Body of pancreas (tissue), 4 donors: ENCODE measurements around the gene SBNO2. TPM values are rescaled to one million over a fixed set of nuclear protein-coding genes. Genes with fewer than 3 reads are reported as not detected.

ENCODE experiments used
- ATAC-seq: fragments of 150-250 bp; one replicate; pipeline ENCODE4 v1.9.1; 2016
- DNase-seq, 4 donors: peaks; one replicate each; pipeline ENCODE4 v3.0.0-alpha.2; 2019
- H3K27ac ChIP-seq, 4 donors: fragments of 200-600 bp; sonication (generic); 1 replicate in 3 of 4; 2 replicates in 1 of 4; pipeline versions ENCODE4 v1.5.1 to v1.6.1; 2016 to 2019; ENCODE audit warnings: mild to moderate bottlenecking in 1 of 4, mixed read lengths in 1 of 4, moderate library complexity in 1 of 4
- H3K27me3 ChIP-seq, 2 donors: fragments of 200-600 bp; sonication (generic); one replicate each; pipeline ENCODE4 v1.6.0; 2016; ENCODE audit warnings: mild to moderate bottlenecking in 1 of 2
- H3K36me3 ChIP-seq, 2 donors: fragments of 200-600 bp; sonication (generic); replicated peaks in 1 of 2; 2 replicates each; pipeline ENCODE4 v1.5.1; 2016; ENCODE audit warnings: low read depth in 2 of 2; ENCODE audit not compliant: insufficient read depth in 1 of 2
- H3K4me1 ChIP-seq: fragments of 200-600 bp; sonication (generic); one replicate; pipeline ENCODE4 v1.6.0; 2016
- H3K4me3 ChIP-seq, 2 donors: fragments of 200-600 bp; sonication (generic); 1 replicate in 1 of 2; 2 replicates in 1 of 2; pipeline ENCODE4 v1.5.1; 2016 to 2019
- H3K9me3 ChIP-seq, 3 donors: fragments of 200-600 bp; sonication (generic); 1 replicate in 2 of 3; 2 replicates in 1 of 3; pipeline ENCODE4 v1.5.1; 2016
- CTCF ChIP-seq, 7 experiments: fragments of 450-650 bp in 4 of 7; fragments of 200-600 bp in 3 of 7; sonication (generic) in 3 of 7; IDR thresholded peaks; one replicate each; pipeline ENCODE4 v1.5.1; 2016 to 2019; ENCODE audit warnings: antibody characterized with exemption in 7 of 7
- POLR2A ChIP-seq, 3 donors: fragments of 450-650 bp; IDR thresholded peaks; one replicate each; pipeline ENCODE4 v1.6.1; 2016; ENCODE audit warnings: antibody characterized with exemption in 3 of 3, mild to moderate bottlenecking in 2 of 3
- WGBS, 2 donors: methylation state at CpG; one replicate each; pipeline ENCODE4 v1.1.5; 2017; 5-methylcytosine and 5-hydroxymethylcytosine counted together
- intact Hi-C: fragments of 100-400 bp; cut with DNase I; formaldehyde crosslinking; loops from one replicate; pipeline ENCODE4 v1.15.1; 2023
- total RNA-seq, 2 donors: library from RNA; depleted of rRNA; stranded (reverse); fragments of >200 nt; gene quantifications; one replicate each; pipeline ENCODE4 v1.1.0, GENCODE V29; 2016

The SBNO2 gene
- total RNA-seq, 2 donors from 2014 or later: 14.0 to 30.7 TPM

- DNase-seq: peak in 1 of 4 donors; percentile 43
- Histone ChIP-seq H3K9me3 (no peaks in the 10 kb centered on the region), H3K36me3 (no peaks in the 10 kb centered on the region), H3K4me1 (peaks cover 27% of the 10 kb centered on the region), H3K4me3 (no peak overlapping the region), H3K27me3 (no peaks in the 10 kb centered on the region), H3K27ac (peak overlapping the region in 1 of 4 donors; percentile 79)
- no peak for ATAC-seq
- 91 to 96% methylated on average over 4 to 25 of the region's 25 CpGs for WGBS, 2 donors
- peak in 1 of 3 donors; percentile 12 for TF ChIP-seq POLR2A (IDR thresholded peaks at IDR 0.05)
- TF ChIP-seq CTCF (IDR thresholded peaks at IDR 0.05): no peak
- intact Hi-C loops: no loop called here
Observed at GRCh38 chr19:1133471-1133929, 40.6 kb downstream of the SBNO2 start.

- peaks cover 27% of the 10 kb centered on the region for H3K4me1 ChIP-seq
Observed at GRCh38 chr19:1132552-1133383, 41.3 kb downstream of the SBNO2 start.

GRCh38 chr19:1131718-1132551 lies 42.1 kb downstream of the SBNO2 start:
- ATAC-seq: peak; percentile 58
- Histone ChIP-seq H3K9me3 (no peaks in the 10 kb centered on the region), H3K27ac (peak overlapping the region; percentile 44 to 86 (median 70)), H3K27me3 (no peaks in the 10 kb centered on the region), H3K4me3 (no peak overlapping the region), H3K36me3 (peaks cover 4 to 6% of the 10 kb centered on the region in 2 donors), H3K4me1 (peaks cover 27% of the 10 kb centered on the region)
- intact Hi-C loops: no loop called here
- TF ChIP-seq POLR2A (IDR thresholded peaks at IDR 0.05): peak in 2 of 3 donors; percentile 30 to 47
- no peak for TF ChIP-seq CTCF (IDR thresholded peaks at IDR 0.05)
- 48 to 89% methylated on average over 32 to 63 of the region's 64 CpGs for WGBS, 2 donors
- DNase-seq: peak; percentile 51 to 85 (median 66)

More at GRCh38 chr19:1132552-1133383, 41.3 kb downstream of the SBNO2 start:
- no peak overlapping the region for H3K4me3 ChIP-seq
- no peak for ATAC-seq
- H3K9me3 ChIP-seq: no peaks in the 10 kb centered on the region
- peaks cover 0 to 1% of the 10 kb centered on the region in 2 donors for H3K36me3 ChIP-seq
- intact Hi-C loops: no loop called here
- no peak for DNase-seq
- 66 to 94% methylated on average over 16 to 42 of the region's 48 CpGs for WGBS, 2 donors
- H3K27me3 ChIP-seq: no peaks in the 10 kb centered on the region
- peak overlapping the region; percentile 44 to 86 (median 70) for H3K27ac ChIP-seq
- TF ChIP-seq POLR2A (IDR thresholded peaks at IDR 0.05): no peak
- TF ChIP-seq CTCF (IDR thresholded peaks at IDR 0.05): no peak

GRCh38 chr19:1130771-1131717 lies 43.0 kb downstream of the SBNO2 start:
- DNase-seq: no peak
- Histone ChIP-seq H3K27me3 (no peaks in the 10 kb centered on the region), H3K9me3 (no peaks in the 10 kb centered on the region), H3K27ac (peak overlapping the region in 3 of 4 donors; percentile 44 to 86 (median 79)), H3K4me3 (no peak overlapping the region), H3K36me3 (peaks cover 8% of the 10 kb centered on the region in 2 donors), H3K4me1 (peaks cover 27% of the 10 kb centered on the region)
- intact Hi-C loops: no loop called here
- TF ChIP-seq CTCF (IDR thresholded peaks at IDR 0.05) (no peak), POLR2A (IDR thresholded peaks at IDR 0.05) (no peak)
- WGBS, 2 donors: 77 to 79% methylated on average over 10 to 22 of the region's 22 CpGs
- ATAC-seq: no peak
